Tibial nerve (tissue), 4 donors: Measurements from ENCODE around the gene SEMA5A.

Experiments
- CTCF ChIP-seq, 5 experiments: fragments of 200-600 bp in 3 of 5; fragments of 450-650 bp in 2 of 5; sonication (generic) in 3 of 5; IDR thresholded peaks; one replicate each; pipeline ENCODE4 v1.5.1; 2016 to 2019; ENCODE audit warnings: antibody characterized with exemption in 5 of 5, mild to moderate bottlenecking in 3 of 5, moderate library complexity in 2 of 5
- EP300 ChIP-seq, 2 donors: sonication (generic); formaldehyde crosslinking; IDR thresholded peaks; one replicate each; pipeline ENCODE4 v1.6.1; 2017; ENCODE audit warnings: antibody characterized with exemption in 2 of 2, mild to moderate bottlenecking in 1 of 2
- POLR2A ChIP-seq, 2 donors: fragments of 450-650 bp; IDR thresholded peaks; one replicate each; pipeline ENCODE4 v1.6.1; 2017; ENCODE audit warnings: antibody characterized with exemption in 2 of 2, mild to moderate bottlenecking in 2 of 2, moderate library complexity in 2 of 2

DNA sequence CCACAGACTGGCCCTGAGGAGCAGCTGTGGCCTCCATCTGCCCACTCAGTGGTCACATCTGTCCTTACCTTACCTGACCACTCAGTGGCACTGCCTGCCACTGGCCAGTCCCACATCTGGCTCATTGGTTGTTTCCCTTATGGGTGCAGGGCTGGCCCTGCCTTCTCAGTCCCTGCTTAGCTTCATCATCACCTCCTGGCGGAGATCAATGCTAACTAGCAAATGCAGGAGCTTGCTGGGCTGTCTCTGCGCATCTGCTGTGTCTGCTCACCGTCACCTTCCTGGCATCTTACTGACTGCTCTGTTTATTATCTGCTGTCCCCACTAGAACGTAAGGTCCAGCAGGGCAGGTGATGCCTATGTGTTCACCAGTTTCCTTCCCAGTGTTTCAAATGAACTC, 356.9 kb downstream of the SEMA5A start:
- TF ChIP-seq CTCF (IDR thresholded peaks at IDR 0.05) (no peak), POLR2A (IDR thresholded peaks at IDR 0.05) (no peak), EP300 (IDR thresholded peaks at IDR 0.05) (no peak)
